Fibroblast of skin of scalp (primary cell): ENCODE measurements around the gene SLCO3A1.
"Not testable (repeated sequence)": the region's sequence is repeated elsewhere in the genome, so short reads cannot be mapped to it uniquely, and the experiment has no call there.

Experiments used
- DNase-seq: peaks from one replicate; pipeline ENCODE4 v3.0.0-alpha.2; 2013

SLCO3A1 gene

GRCh38 chr15:91941871-91942658 lies 88.6 kb downstream of the SLCO3A1 start:
- DNase-seq = no peak

GRCh38 chr15:91942720-91943394 lies 89.3 kb downstream of the SLCO3A1 start:
- DNase-seq = peak; percentile 67

GRCh38 chr15:91944331-91944730 lies 90.8 kb downstream of the SLCO3A1 start:
- DNase-seq = no peak

- no peak for DNase-seq
Measured at GRCh38 chr15:91945385-91945784, 91.9 kb downstream of the SLCO3A1 start.

- no peak for DNase-seq
Measured at GRCh38 chr15:91946075-91946474, 92.6 kb downstream of the SLCO3A1 start.

GRCh38 chr15:91946581-91947292 lies 93.2 kb downstream of the SLCO3A1 start:
- DNase-seq = no peak

- DNase-seq = no peak
Measured at GRCh38 chr15:91947293-91947679, 93.8 kb downstream of the SLCO3A1 start.

- DNase-seq = no peak
Measured at GRCh38 chr15:91947683-91948608, 94.4 kb downstream of the SLCO3A1 start.

- DNase-seq = no peak
Measured at GRCh38 chr15:91949361-91949760, 95.9 kb downstream of the SLCO3A1 start.

GRCh38 chr15:91950054-91950453 lies 96.5 kb downstream of the SLCO3A1 start:
- no peak for DNase-seq

GRCh38 chr15:91950631-91951329 lies 97.3 kb downstream of the SLCO3A1 start:
- peak; percentile 14 for DNase-seq

- no peak for DNase-seq
Measured at GRCh38 chr15:91952216-91952615, 98.7 kb downstream of the SLCO3A1 start.

- no peak for DNase-seq
Measured at GRCh38 chr15:91953432-91953831, 99.9 kb downstream of the SLCO3A1 start.

- DNase-seq = no peak
Measured at GRCh38 chr15:91954292-91954691, 100.8 kb downstream of the SLCO3A1 start.

GRCh38 chr15:91956026-91956723 lies 102.7 kb downstream of the SLCO3A1 start:
- DNase-seq = no peak

GRCh38 chr15:91961357-91961756 lies 107.8 kb downstream of the SLCO3A1 start:
- DNase-seq = no peak

GRCh38 chr15:91963747-91964146 lies 110.2 kb downstream of the SLCO3A1 start:
- not testable (repeated sequence) for DNase-seq

- DNase-seq = no peak
Measured at GRCh38 chr15:91965501-91966193, 112.1 kb downstream of the SLCO3A1 start.

GRCh38 chr15:91966194-91966552 lies 112.7 kb downstream of the SLCO3A1 start:
- no peak for DNase-seq

- DNase-seq = no peak
Measured at GRCh38 chr15:91967935-91968606, 114.6 kb downstream of the SLCO3A1 start.
